NCI-H2107 treated with DMSO at 0.1 percent for 48 hours (cell line): ENCODE results near the gene NTRK2.
"Not testable (repeated sequence)": the region's sequence is repeated elsewhere in the genome, so short reads cannot be mapped to it uniquely, and the experiment has no call there.

Experiments used
- DNase-seq: peaks from one replicate; lab custom pipeline; 2025; ENCODE audit not compliant: unreplicated experiment; lab: John Stamatoyannopoulos, UW

Gene NTRK2

DNA sequence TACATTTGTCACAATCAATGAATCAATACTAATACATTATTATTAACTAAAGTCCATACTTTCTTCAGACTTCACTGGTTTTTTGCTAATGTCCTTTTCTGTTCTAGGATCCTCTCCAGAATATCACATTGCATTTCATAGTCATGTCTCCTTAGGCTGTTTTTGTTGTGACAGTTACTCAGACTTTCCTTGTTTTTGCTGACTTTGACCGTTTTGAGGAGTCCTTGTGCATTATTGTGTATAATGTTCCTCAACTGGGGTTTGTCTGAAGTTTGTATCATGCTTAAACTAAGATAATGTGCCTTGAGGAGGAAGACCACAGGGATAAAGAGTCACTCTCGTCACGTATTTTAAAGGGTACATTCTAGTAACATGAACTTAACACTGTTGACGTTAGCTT lies 376.9 kb downstream of the NTRK2 start:
- DNase-seq, result no peak

DNA sequence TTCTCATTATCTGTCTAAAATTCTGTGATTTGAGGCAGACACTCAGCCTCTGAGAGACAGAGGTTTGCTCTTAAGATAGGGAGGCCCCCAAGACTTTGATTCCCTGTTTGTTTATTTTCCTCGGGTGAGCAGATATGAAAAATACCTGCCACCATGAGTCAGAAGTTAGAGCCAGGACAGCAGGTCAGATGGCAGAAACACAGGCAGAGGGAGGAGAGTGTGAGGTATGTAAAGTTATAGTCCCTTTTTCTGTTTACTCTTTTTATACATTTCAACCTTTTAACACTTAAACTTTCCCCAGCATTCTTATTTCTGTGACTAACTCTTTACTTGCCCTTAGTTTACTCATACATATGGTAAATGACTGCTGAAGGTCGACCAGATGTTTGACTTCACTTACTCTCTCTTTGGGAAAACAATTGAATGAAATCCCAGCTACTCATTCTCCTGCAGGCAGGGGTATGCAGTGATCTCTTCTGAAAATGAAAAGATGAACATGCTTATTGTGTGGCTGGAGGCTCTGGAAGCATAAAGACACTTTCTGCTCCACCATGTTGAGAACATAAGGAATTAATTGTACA lies 383.8 kb downstream of the NTRK2 start:
- no peak for DNase-seq

DNA sequence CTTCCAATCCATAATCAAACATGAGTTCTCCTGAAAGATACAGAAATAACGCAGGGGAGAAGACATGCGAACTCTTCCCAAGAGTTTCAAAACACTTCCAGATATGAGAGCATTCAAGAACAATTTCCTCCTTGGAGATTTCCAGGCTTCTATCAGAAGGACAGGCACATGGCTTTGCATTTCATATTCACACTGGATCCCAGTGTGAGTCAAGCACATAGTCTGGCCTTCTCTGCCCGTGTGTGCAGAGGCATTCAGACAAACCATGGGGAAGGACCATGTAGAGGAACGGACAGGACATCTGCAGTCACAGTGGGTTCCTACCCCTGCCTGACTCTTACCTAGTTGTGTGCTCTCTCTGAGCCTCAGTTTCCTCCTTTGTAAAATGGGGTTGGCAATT lies 384.5 kb downstream of the NTRK2 start:
- DNase-seq, result no peak

DNA sequence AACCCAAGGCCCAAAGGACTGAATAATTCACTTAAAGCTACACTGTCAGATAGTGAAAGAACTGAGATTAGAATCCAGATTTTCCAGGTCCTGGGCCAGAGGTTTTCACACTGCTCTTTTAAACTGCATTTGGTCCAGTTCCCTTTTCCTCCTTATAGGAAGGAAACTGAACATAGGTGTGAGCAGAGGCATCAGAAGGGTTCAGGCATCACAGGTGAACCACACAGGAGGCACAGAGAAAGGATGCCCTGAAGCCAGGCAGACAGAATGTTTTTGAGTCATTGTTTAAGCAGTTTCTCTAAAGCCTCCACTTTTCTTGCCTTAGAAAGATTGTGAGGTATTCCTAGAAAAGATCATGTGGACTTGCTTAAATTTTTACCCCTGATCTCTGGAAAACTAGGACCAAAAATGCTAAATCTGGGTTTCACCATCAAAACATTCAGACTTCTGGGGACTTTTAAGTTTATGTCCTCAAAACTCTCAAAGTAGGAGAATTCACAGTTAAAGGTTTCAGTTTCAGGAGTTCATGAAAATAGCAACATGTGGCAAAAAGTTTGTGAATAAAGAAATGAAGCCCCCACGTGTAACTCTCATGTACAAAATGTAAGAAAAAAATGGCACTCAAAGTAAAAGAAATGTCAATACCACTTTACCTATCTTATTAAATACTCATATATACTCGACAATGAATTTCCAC lies 386.1 kb downstream of the NTRK2 start:
- no peak for DNase-seq

DNA sequence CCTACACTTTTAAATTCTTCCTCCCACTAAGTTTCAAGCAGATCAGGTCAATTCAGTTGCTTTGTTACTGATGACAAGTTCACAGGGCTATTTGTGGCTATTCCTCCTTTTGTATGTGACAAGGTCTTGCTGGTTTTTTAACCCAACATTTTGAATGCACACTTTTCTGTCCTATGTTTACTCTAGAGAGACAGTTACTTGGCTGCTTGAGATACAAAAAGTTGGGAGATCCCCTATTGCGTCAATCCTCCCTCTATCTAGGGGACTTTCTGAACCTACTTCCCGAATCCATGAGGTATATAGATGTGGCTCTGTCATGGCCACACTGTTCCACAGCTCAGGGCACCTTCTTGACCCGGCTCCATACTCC lies 386.7 kb downstream of the NTRK2 start:
- DNase-seq, result no peak

DNA sequence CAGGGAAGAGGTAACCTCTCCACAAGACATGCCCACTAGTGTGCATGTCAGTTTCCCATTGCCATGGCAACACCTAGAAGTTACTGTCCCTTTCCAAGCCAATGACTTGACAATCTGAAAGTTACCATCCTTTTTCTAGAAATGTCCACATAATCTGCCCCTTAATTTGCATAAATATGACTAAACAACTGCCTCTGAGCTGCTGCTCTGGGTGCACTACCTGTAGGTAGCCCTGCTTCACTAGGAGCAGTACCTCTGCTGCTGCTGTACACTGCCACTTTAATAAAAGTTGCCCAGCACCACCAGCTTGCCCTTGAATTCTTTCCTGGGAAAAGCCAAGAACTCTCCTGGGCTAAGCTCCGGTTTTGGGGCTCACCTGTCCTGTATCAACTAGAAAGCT lies 392.4 kb downstream of the NTRK2 start:
- no peak for DNase-seq

DNA sequence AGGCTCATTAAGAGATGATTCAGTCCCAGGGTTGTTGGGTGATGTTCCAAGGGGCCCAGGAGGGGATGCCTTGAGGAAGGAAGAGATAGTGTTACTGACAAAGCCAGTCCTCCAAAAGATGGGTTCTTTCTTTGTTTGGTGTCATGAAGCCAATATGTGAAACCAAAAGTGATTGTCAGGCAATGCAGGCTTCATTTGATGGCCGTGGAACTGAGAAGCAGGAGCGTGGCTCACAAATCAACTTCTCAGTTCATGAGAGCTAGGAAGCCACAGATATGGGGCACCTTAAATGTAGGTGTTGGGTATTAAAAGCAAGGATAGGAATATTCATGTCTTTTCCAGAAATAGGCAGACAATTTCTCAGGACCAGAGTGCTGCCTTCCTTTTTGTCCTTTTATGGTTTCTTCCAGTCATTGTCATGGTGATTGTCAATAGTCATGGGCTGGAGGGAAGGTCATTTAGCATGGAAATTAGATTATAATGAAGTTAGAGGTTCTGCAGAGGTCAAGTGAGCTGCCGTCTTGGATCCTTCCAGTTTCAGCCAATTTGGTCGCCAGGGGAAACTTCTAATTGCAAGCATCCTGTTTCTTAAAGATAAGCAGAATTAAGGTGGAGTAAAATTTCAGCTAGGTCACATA lies 393.0 kb downstream of the NTRK2 start:
- DNase-seq, result no peak

DNA sequence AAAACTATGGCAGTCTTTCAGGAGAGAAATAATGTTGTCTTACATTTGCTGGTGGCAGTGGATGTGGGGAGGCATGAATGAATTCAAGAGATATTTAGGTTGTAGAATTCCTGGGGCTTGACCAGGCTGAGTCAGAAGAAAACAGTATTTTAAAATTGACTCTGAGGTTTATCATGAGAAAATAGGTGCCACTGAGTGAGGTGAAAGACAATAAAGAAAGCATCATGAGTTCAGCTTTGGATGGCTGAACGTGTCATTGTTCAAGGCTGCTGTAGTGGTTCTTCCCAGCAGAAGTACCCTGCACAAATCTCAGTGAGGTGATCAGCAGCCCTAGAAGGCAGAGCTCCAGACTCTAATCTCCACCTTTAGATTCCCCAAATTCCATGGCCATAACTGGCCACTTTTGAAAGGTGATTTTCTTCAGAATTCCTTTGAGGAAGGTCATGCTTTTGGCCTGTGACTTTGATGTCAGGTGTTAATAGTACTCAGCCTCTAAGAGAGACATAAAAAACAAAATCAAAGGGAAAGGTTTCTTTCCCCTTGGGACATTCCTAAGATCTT lies 395.4 kb downstream of the NTRK2 start:
- DNase-seq, result no peak

DNA sequence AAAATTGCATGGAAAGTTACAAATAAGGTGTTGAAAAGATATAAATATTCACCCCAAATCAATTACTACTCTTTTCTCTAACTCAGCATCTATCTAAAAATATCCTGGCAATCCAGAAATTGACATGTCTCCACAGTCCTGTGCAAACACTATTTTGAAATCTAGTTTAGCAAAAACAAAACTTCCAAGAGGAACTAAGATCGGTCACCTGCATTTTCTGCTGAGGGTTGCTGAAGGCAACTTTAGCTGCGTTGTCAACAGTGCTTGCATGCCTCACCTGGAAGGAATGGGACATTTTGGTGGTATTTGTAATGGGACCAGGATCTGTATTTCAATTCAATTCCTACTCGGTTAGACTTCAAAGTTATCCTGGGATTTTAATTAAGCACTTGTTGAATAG lies 398.3 kb downstream of the NTRK2 start:
- DNase-seq, result no peak

DNA sequence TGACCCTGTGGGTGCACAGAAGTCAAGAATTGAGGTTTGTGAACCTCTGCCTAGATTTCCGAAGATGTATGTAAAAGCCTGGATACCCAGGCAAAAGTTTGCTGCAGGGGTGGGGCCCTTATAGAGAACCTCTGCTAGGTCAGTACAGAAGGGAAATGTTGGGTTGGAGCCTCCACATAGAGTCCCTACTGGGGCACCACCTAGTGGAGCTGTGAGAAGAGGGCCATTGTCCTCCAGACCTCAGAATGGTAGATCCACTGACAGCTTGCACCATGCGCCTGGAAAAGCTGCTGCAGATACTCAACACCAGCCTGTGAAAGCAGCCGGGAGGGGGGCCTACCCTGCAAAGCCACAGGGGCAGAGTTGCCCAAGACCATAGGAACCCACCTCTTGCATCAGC lies 399.9 kb downstream of the NTRK2 start:
- not testable (repeated sequence) for DNase-seq
